ENCODE results near the gene MFN2. TPM values are rescaled to one million over a fixed set of nuclear protein-coding genes. Genes with fewer than 3 reads are reported as not detected.

Gene MFN2
- total RNA-seq, 1 donor from 2014 or later = 648 TPM

GRCh38 chr1:12056331-12056841, 76.1 kb downstream of the MFN2 start:
- no peak for DNase-seq
- intact Hi-C loops (cut with DNase I) = no loop called here
- ATAC-seq (ENCODE audit: poor library complexity) = no peak

- no peak for DNase-seq
- ATAC-seq (ENCODE audit: poor library complexity) = no peak
- intact Hi-C loops (cut with DNase I) = no loop called here
These were observed 77.1 kb downstream of the MFN2 start for GRCh38 chr1:12057382-12057781.

DNA sequence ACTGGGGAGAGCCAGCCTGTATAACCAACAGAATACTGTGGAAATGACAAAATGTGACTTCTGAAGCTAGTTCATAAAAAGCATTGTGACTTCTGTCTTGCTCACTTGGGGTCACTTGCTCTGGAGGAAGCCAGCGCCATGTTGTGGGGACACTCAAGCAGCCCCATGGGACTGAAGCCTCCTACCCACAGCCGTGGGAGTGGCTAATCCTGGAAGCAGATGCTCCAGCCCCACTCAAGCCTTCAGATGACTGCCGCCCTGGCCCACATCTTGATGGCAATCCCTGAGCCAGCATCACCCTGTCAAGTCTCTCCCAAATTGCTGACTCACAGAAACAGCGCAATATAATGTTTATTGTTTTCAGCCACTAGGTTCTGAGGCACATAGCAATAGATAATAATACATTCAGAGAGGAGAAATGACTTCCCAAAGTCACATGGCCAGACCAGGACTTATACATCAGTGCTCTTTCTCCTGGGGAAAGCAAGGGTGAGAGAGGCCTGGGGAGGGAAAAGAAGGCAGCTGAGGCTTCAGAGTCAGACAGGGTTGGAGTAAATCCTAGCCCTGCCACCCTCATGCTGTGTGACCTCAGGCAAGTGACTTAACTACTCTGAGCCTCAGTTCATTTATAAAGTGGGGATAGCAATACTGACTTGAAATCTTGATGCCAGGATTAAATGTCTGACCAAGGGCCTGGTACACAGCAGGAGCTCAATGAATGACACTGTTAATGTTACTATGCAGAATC, 77.9 kb downstream of the MFN2 start:
- intact Hi-C loops (cut with DNase I) = no loop called here
- ATAC-seq (ENCODE audit: poor library complexity) = no peak
- no peak for DNase-seq

- intact Hi-C loops (cut with DNase I) = no loop called here
- ATAC-seq (ENCODE audit: poor library complexity) (no peak), DNase-seq (no peak)
These were observed 79.0 kb downstream of the MFN2 start for GRCh38 chr1:12059226-12059625.

DNA sequence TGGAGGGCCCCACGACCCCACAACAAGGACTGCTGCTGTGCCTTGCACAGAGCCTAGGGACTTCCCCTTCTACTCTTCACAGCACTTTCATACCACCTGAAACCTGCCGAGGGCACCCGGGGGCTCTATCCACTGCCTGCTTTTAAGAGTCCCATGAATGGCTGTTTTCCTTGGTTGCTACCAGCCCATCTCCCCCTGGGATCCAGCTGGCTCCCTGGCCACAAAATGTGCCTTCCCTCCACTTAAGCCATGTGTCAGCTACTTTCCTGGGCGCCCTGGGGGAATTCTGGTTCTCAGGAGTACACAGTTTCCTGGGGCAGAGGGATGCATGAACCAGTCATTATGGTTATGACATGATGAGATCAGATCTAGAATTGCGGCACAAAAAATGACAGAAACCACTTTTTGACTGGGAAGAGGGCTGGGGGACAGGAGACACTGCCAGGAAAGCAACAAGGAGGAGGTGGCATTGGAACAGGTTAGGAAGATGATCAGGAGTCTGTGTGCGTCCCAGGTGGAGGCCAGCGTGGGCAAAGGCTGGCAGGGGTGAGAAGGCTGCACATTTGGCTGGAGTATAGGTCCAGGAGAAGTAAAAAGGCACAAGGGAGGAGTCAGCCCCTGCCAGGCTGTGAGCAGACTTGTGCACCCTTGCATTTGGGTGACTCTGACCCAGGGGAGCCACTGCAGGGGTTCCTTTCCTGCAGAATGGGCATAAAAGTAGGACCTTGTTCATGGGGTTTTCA, 79.6 kb downstream of the MFN2 start:
- intact Hi-C loops (cut with DNase I) = no loop called here

GRCh38 chr1:12060500-12060899, 80.3 kb downstream of the MFN2 start:
- no peak for ATAC-seq (ENCODE audit: poor library complexity)
- DNase-seq = no peak
- intact Hi-C loops (cut with DNase I) = no loop called here

More for the DNA sequence above, 79.6 kb downstream of the MFN2 start:
- DNase-seq (no peak), ATAC-seq (ENCODE audit: poor library complexity) (no peak)

Small RNAs within 50 kb of the gene (microRNA-seq; reads per million reads assigned to microRNA genes)
- not detected for gene MIR6729

Other genes with a start within 250 kb of the MFN2 start
- 13.6 TPM for gene AGTRAP, start 244.3 kb upstream of the MFN2 start, total RNA-seq
- 2.7 TPM for gene C1orf167, start 218.3 kb upstream of the MFN2 start, total RNA-seq
- gene MTHFR, start 174.5 kb upstream of the MFN2 start, total RNA-seq = 34.6 TPM
- 15.2 TPM for gene CLCN6, start 174.3 kb upstream of the MFN2 start, total RNA-seq
- gene NPPA, start 132.7 kb upstream of the MFN2 start, total RNA-seq = 25.3 TPM
- 5.1 TPM for gene NPPB, start 121.5 kb upstream of the MFN2 start, total RNA-seq
- gene KIAA2013, start 54.0 kb upstream of the MFN2 start, total RNA-seq = 31.6 TPM
- 66.1 TPM for gene PLOD1, start 45.7 kb upstream of the MFN2 start, total RNA-seq
- gene MIIP, start 39.1 kb downstream of the MFN2 start, total RNA-seq = 14.6 TPM
- gene TNFRSF8, start 82.9 kb downstream of the MFN2 start, total RNA-seq = 0.59 TPM
- 13.7 TPM for gene TNFRSF1B, start 186.5 kb downstream of the MFN2 start, total RNA-seq
- gene VPS13D, start 249.6 kb downstream of the MFN2 start, total RNA-seq = 63.3 TPM